Measurements from ENCODE around the gene PCDHB1. TPM values are rescaled to one million over a fixed set of nuclear protein-coding genes. Genes with fewer than 3 reads are reported as not detected.
"Not testable (repeated sequence)": the region's sequence is repeated elsewhere in the genome, so short reads cannot be mapped to it uniquely, and the experiment has no call there.

The PCDHB1 gene
- total and polyA plus RNA-seq, 4 experiments from 2014 or later, result not detected

DNA sequence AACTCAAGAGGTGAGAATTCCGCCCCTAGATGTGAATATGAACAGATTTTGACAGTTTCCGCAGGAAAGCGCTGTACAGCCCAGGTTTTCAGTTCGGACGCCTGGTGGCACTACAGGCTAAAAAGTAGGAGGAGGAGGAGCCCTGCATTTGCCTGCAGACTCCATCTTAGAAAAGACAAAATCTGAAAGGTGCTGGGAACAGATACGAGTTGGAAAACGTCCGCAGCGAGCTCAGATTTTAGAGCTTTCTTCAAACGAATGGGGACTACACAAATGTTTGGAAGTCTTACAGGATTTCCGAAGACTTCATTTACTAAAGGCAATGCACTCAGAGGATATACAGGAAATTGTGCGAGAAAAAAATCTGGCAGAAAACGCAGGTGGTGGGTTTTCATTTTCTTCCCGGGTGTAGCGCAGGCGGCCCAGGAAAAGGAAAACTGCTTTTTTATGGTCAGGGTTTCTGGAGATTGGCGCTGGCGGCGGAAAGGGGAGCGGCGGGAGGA, 33.4 kb downstream of the PCDHB1 start:
- intact Hi-C loops (cut with micrococcal nuclease), result loop anchor here (1.0 to 5.0 kb wide), 3 partner anchors 236 to 474 kb away; partner anchors contain the start of gene TAF7
- ChIA-PET POLR2A (ENCODE audit: partially characterized antibody) (no interaction called here), CTCF (ENCODE audit: partially characterized antibody) (interaction anchor here (1.0 to 1.1 kb wide), 2 partner anchors 19 to 479 kb away, joined by 3 read pairs; no protein-coding TSS in a partner anchor)
- H3K4me3 Mint-ChIP-seq, result peak overlapping the region; percentile 82 to 95 (median 90)
- Histone ChIP-seq H3K36me3 (ENCODE audit: insufficient read depth, low read length) (no peaks in the 10 kb centered on the region), H3K27me3 (ENCODE audit: insufficient read depth, low read length) (no peaks in the 10 kb centered on the region), H3K4me3 (ENCODE audit: low read length in 2 of 2) (peak overlapping the region in 1 of 2 donors; percentile 15), H3K4me1 (ENCODE audit: insufficient read depth, low read length) (no peaks in the 10 kb centered on the region), H3K27ac (ENCODE audit: low read depth, low read length) (no peak overlapping the region), H3K9me3 (ENCODE audit: control insufficient read depth in 1 of 2, low read length in 2 of 2) (no peaks in the 10 kb centered on the region)
- peak; percentile 31 to 57 (median 41) for DNase-seq
- H3K27me3 Mint-ChIP-seq, result peaks cover 7 to 14% of the 10 kb centered on the region in 2 donors
- H3K36me3 Mint-ChIP-seq, result peaks cover 0 to 5% of the 10 kb centered on the region in 2 donors
- H3K9me3 Mint-ChIP-seq, result peaks cover 0 to 35% (median 13%) of the 10 kb centered on the region in 8 donors
- peaks cover 2 to 15% (median 6%) of the 10 kb centered on the region in 4 donors for H3K4me1 Mint-ChIP-seq
- peak overlapping the region in 4 of 7 donors; percentile 38 to 83 (median 58) for H3K27ac Mint-ChIP-seq

GRCh38 chr5:141094481-141095262, 43.5 kb downstream of the PCDHB1 start, which contains the start of gene PCDHB2:
Gene PCDHB2, plus strand, starts transcription at chr5:141094615. Its CDS starts 176 bp downstream, at chr5:141094791.
- H3K9me3 Mint-ChIP-seq, result peaks cover 0 to 53% (median 40%) of the 10 kb centered on the region in 8 donors
- no peak within 1 kb of the TSS for H3K4me3 ChIP-seq (ENCODE audit: low read length in 2 of 2)
- H3K27me3 ChIP-seq (ENCODE audit: insufficient read depth, low read length), result no peaks in the 10 kb centered on the region
- peaks cover 11 to 22% of the 10 kb centered on the region in 2 donors for H3K27me3 Mint-ChIP-seq
- H3K36me3 Mint-ChIP-seq, result no peaks in the 10 kb centered on the region
- POLR2A ChIA-PET (ENCODE audit: partially characterized antibody), result no interaction called here
- intact Hi-C loops (cut with micrococcal nuclease), result no loop called here
- no peaks in the 10 kb centered on the region for H3K9me3 ChIP-seq (ENCODE audit: control insufficient read depth in 1 of 2, low read length in 2 of 2)
- no peak within 1 kb of the TSS for H3K27ac ChIP-seq (ENCODE audit: low read depth, low read length)
- H3K36me3 ChIP-seq (ENCODE audit: insufficient read depth, low read length), result no peaks in the 10 kb centered on the region
- DNase-seq, result no peak
- H3K27ac Mint-ChIP-seq, result peak within 1 kb of the TSS in 1 of 7 donors; percentile 22
- H3K4me1 ChIP-seq (ENCODE audit: insufficient read depth, low read length), result no peaks in the 10 kb centered on the region
- peaks cover 0 to 7% (median 3%) of the 10 kb centered on the region in 4 donors for H3K4me1 Mint-ChIP-seq
- peak within 1 kb of the TSS in 6 of 8 donors; percentile 26 to 61 (median 47) for H3K4me3 Mint-ChIP-seq
- CTCF ChIA-PET (ENCODE audit: partially characterized antibody), result no interaction called here

DNA sequence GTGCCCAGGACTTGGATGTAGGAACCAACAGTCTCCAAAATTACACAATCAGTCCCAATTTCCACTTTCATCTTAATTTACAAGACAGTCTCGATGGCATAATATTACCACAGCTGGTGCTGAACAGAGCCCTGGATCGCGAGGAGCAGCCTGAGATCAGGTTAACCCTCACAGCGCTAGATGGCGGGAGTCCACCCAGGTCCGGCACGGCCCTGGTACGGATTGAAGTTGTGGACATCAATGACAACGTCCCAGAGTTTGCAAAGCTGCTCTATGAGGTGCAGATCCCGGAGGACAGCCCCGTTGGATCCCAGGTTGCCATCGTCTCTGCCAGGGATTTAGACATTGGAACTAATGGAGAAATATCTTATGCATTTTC, 44.1 kb downstream of the PCDHB1 start:
- Mint-ChIP-seq H3K27ac (no peak overlapping the region), H3K27me3 (peaks cover 11 to 24% of the 10 kb centered on the region in 2 donors), H3K9me3 (peaks cover 0 to 53% (median 43%) of the 10 kb centered on the region in 8 donors), H3K4me3 (no peak overlapping the region), H3K4me1 (peaks cover 0 to 7% (median 3%) of the 10 kb centered on the region in 4 donors), H3K36me3 (no peaks in the 10 kb centered on the region)
- Histone ChIP-seq H3K36me3 (ENCODE audit: insufficient read depth, low read length) (no peaks in the 10 kb centered on the region), H3K9me3 (ENCODE audit: control insufficient read depth in 1 of 2, low read length in 2 of 2) (no peaks in the 10 kb centered on the region), H3K4me1 (ENCODE audit: insufficient read depth, low read length) (no peaks in the 10 kb centered on the region), H3K4me3 (ENCODE audit: low read length in 2 of 2) (no peak overlapping the region), H3K27ac (ENCODE audit: low read depth, low read length) (no peak overlapping the region), H3K27me3 (ENCODE audit: insufficient read depth, low read length) (no peaks in the 10 kb centered on the region)
- CTCF ChIA-PET (ENCODE audit: partially characterized antibody), result no interaction called here
- POLR2A ChIA-PET (ENCODE audit: partially characterized antibody), result no interaction called here
- intact Hi-C loops (cut with micrococcal nuclease), result no loop called here
- no peak for DNase-seq

- H3K36me3 Mint-ChIP-seq; H3K4me3 Mint-ChIP-seq; H3K36me3 ChIP-seq (ENCODE audit: insufficient read depth, low read length); H3K4me1 ChIP-seq (ENCODE audit: insufficient read depth, low read length); H3K9me3 ChIP-seq (ENCODE audit: control insufficient read depth in 1 of 2, low read length in 2 of 2); DNase-seq; H3K27ac Mint-ChIP-seq; POLR2A ChIA-PET (ENCODE audit: partially characterized antibody); H3K4me3 ChIP-seq (ENCODE audit: low read length in 2 of 2); CTCF ChIA-PET (ENCODE audit: partially characterized antibody); H3K27me3 ChIP-seq (ENCODE audit: insufficient read depth, low read length); H3K4me1 Mint-ChIP-seq; intact Hi-C loops (cut with micrococcal nuclease); H3K27ac ChIP-seq (ENCODE audit: low read depth, low read length): not testable (repeated sequence)
- Mint-ChIP-seq H3K9me3 (peaks cover 0 to 62% (median 49%) of the 10 kb centered on the region in 8 donors), H3K27me3 (peaks cover 10 to 26% of the 10 kb centered on the region in 2 donors)
These were observed 45.0 kb downstream of the PCDHB1 start for GRCh38 chr5:141096181-141096580.

- H3K36me3 ChIP-seq (ENCODE audit: insufficient read depth, low read length); H3K9me3 ChIP-seq (ENCODE audit: control insufficient read depth in 1 of 2, low read length in 2 of 2); H3K36me3 Mint-ChIP-seq; H3K4me1 Mint-ChIP-seq; CTCF ChIA-PET (ENCODE audit: partially characterized antibody); DNase-seq; H3K4me3 ChIP-seq (ENCODE audit: low read length in 2 of 2); POLR2A ChIA-PET (ENCODE audit: partially characterized antibody); H3K27ac Mint-ChIP-seq; H3K27ac ChIP-seq (ENCODE audit: low read depth, low read length); intact Hi-C loops (cut with micrococcal nuclease); H3K4me3 Mint-ChIP-seq; H3K4me1 ChIP-seq (ENCODE audit: insufficient read depth, low read length); H3K27me3 ChIP-seq (ENCODE audit: insufficient read depth, low read length): not testable (repeated sequence)
- Mint-ChIP-seq H3K9me3 (peaks cover 0 to 66% (median 53%) of the 10 kb centered on the region in 8 donors), H3K27me3 (peaks cover 10 to 26% of the 10 kb centered on the region in 2 donors)
These were observed 45.4 kb downstream of the PCDHB1 start for GRCh38 chr5:141096586-141096985.

GRCh38 chr5:141100243-141100805, 49.1 kb downstream of the PCDHB1 start, which contains the start of gene PCDHB3:
Gene PCDHB3, plus strand, starts transcription at chr5:141100473. Its CDS starts 177 bp downstream, at chr5:141100650.
- H3K27ac Mint-ChIP-seq, result peak within 1 kb of the TSS in 1 of 7 donors; percentile 6
- no peak within 1 kb of the TSS for H3K27ac ChIP-seq (ENCODE audit: low read depth, low read length)
- H3K9me3 Mint-ChIP-seq, result peaks cover 0 to 46% (median 37%) of the 10 kb centered on the region in 8 donors
- POLR2A ChIA-PET (ENCODE audit: partially characterized antibody), result no interaction called here
- no peaks in the 10 kb centered on the region for H3K4me1 ChIP-seq (ENCODE audit: insufficient read depth, low read length)
- peak in 3 of 5 donors; percentile 6 to 40 (median 9) for DNase-seq
- CTCF ChIA-PET (ENCODE audit: partially characterized antibody), result no interaction called here
- peak within 1 kb of the TSS in 1 of 8 donors; percentile 26 for H3K4me3 Mint-ChIP-seq
- no peaks in the 10 kb centered on the region for H3K36me3 ChIP-seq (ENCODE audit: insufficient read depth, low read length)
- H3K36me3 Mint-ChIP-seq, result no peaks in the 10 kb centered on the region
- no peak within 1 kb of the TSS for H3K4me3 ChIP-seq (ENCODE audit: low read length in 2 of 2)
- H3K9me3 ChIP-seq (ENCODE audit: control insufficient read depth in 1 of 2, low read length in 2 of 2), result no peaks in the 10 kb centered on the region
- peaks cover 0 to 2% (median 0%) of the 10 kb centered on the region in 4 donors for H3K4me1 Mint-ChIP-seq
- no peaks in the 10 kb centered on the region for H3K27me3 ChIP-seq (ENCODE audit: insufficient read depth, low read length)
- intact Hi-C loops (cut with micrococcal nuclease), result no loop called here
- H3K27me3 Mint-ChIP-seq, result peaks cover 4 to 15% of the 10 kb centered on the region in 2 donors

DNA sequence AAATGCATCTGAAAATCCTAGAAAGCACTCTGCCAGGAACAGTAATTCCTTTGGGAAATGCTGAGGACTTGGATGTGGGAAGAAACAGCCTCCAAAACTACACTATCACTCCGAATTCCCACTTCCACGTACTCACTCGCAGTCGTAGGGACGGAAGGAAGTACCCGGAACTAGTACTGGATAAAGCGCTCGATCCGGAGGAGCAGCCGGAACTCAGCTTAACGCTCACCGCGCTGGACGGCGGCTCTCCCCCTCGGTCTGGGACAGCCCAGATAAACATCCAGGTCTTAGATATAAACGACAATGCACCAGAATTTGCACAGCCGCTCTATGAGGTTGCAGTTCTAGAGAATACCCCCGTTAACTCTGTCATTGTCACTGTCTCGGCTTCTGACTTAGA, 49.9 kb downstream of the PCDHB1 start:
- DNase-seq, result no peak
- Mint-ChIP-seq H3K4me3 (no peak overlapping the region), H3K4me1 (peaks cover 0 to 2% (median 0%) of the 10 kb centered on the region in 4 donors), H3K9me3 (peaks cover 0 to 39% (median 31%) of the 10 kb centered on the region in 8 donors), H3K27me3 (peaks cover 4 to 15% of the 10 kb centered on the region in 2 donors), H3K27ac (no peak overlapping the region), H3K36me3 (no peaks in the 10 kb centered on the region)
- H3K4me1 ChIP-seq (ENCODE audit: insufficient read depth, low read length), result no peaks in the 10 kb centered on the region
- no peak overlapping the region for H3K4me3 ChIP-seq (ENCODE audit: low read length in 2 of 2)
- no peaks in the 10 kb centered on the region for H3K27me3 ChIP-seq (ENCODE audit: insufficient read depth, low read length)
- no peaks in the 10 kb centered on the region for H3K36me3 ChIP-seq (ENCODE audit: insufficient read depth, low read length)
- no peaks in the 10 kb centered on the region for H3K9me3 ChIP-seq (ENCODE audit: control insufficient read depth in 1 of 2, low read length in 2 of 2)
- H3K27ac ChIP-seq (ENCODE audit: low read depth, low read length), result no peak overlapping the region
- POLR2A ChIA-PET (ENCODE audit: partially characterized antibody), result no interaction called here
- intact Hi-C loops (cut with micrococcal nuclease), result no loop called here
- CTCF ChIA-PET (ENCODE audit: partially characterized antibody), result no interaction called here

Data from CD4-positive, alpha-beta memory T cell (primary cell).